OCI-LY3 (cell line): Measurements from ENCODE around the gene SLA2.
A peak's percentile ranks its signal among the peaks of the same experiment; 100 is the strongest.

Experiments
- H2AFZ ChIP-seq: fragments of 200-600, 300-600 bp; shearing (Covaris generic); 2 replicates; pipeline ENCODE4 v1.6.0; 2014; ENCODE audit warnings: antibody characterized with exemption, low read depth, low read length
- H3K27ac ChIP-seq: fragments of 200-600, 300-600 bp; sonication (generic); 2 replicates; pipeline ENCODE4 v1.5.1; 2014; ENCODE audit warnings: mild to moderate bottlenecking, low read length, moderate library complexity, mixed read lengths
- H3K27me3 ChIP-seq: fragments of 200-600, 300-600 bp; sonication (generic); 2 replicates; pipeline ENCODE4 v1.6.1; 2014; ENCODE audit warnings: low read depth, low read length, mixed read lengths
- H3K36me3 ChIP-seq: fragments of 200-600, 300-600 bp; sonication (generic); replicated peaks from 2 replicates; pipeline ENCODE3; 2014; ENCODE audit warnings: low read depth, low read length, mixed read lengths
- H3K4me1 ChIP-seq: fragments of 300-600, 200-600 bp; sonication (generic); 2 replicates; pipeline ENCODE4 v1.6.1; 2014; ENCODE audit warnings: low read length, mixed read lengths
- H3K4me2 ChIP-seq: fragments of 200-600, 300-600 bp; sonication (generic); 2 replicates; pipeline ENCODE4 v1.6.1; 2014; ENCODE audit warnings: low read length, mixed read lengths
- H3K4me3 ChIP-seq: fragments of 300-600, 200-600 bp; sonication (generic); 2 replicates; pipeline ENCODE4 v1.5.1; 2014; ENCODE audit warnings: antibody characterized with exemption, mild to moderate bottlenecking, low read length, moderate library complexity
- H3K79me2 ChIP-seq: fragments of 300-600, 200-600 bp; shearing (Covaris generic); 2 replicates; pipeline ENCODE4 v1.6.1; 2014; ENCODE audit warnings: mild to moderate bottlenecking, low read length, mixed read lengths
- H3K9ac ChIP-seq: fragments of 300-600, 200-600 bp; shearing (Covaris generic); 2 replicates; pipeline ENCODE4 v1.6.0; 2014; ENCODE audit warnings: mild to moderate bottlenecking, low read length, moderate library complexity
- H3K9me3 ChIP-seq: fragments of 200-600, 300-600 bp; shearing (Covaris generic); 2 replicates; pipeline ENCODE4 v1.6.1; 2014; ENCODE audit warnings: low read length, mixed read lengths; ENCODE audit not compliant: insufficient read depth
- H4K20me1 ChIP-seq: fragments of 200-600, 300-600 bp; sonication (generic); 2 replicates; pipeline ENCODE4 v1.6.1; 2016; ENCODE audit warnings: low read length, mixed read lengths; ENCODE audit not compliant: insufficient read depth
- EZH2phosphoT487 ChIP-seq: fragments of 200-600 bp; shearing (Covaris generic); IDR thresholded peaks from 2 replicates; pipeline ENCODE4 v1.6.1; 2018; ENCODE audit warnings: antibody characterized with exemption, mixed run types, low read depth
- TF ChIP-seq, protein P1 (sequence below): fragments of 200-600, 300-600 bp; sonication (generic); IDR thresholded peaks from 2 replicates; pipeline ENCODE4 v1.5.1; 2014; ENCODE audit warnings: antibody characterized with exemption, low read length, low read depth

Gene SLA2

DNA sequence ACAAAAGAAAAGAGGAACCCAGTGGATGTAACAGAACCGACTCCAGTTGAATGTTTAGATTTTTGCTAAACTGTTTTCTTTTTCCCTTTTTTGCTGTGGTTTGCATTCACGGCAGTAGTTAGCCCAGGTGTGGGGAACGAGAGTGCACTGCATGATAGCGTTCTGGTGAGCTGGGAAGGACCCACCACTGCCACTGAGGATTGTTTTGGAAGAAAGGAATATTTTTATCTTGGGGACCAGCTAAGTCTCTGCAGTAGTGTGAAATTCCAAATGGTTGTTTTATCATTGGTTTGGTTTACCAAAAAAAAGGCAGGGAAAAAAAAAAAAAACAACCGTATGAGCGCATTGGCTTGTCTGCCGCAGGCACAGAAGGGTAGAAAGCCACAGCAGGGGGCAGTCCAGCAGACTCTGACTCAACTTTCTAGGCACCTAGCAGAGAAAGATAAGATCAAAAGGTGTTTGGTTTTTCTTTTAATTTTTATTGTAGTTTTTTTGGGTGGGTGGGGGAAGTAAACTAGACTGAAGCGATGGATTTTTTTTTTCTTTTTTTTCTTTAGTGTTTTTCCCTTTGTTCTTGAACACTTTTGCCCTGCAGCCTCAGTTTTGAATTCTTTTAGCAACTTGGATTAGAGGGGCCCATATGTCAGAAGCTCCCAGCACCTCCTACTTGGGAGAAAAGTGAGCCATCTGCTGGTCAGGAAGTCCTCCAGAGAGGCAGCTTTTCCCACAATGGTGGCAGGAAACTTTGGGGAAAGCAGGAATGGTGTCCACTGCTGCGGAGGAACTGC lies 53.9 kb downstream of the SLA2 start:
- no peak overlapping the region for H3K4me2 ChIP-seq
- no peak overlapping the region for H3K4me3 ChIP-seq
- peaks cover 41% of the 10 kb centered on the region for H3K79me2 ChIP-seq
- H3K9me3 ChIP-seq = no peaks in the 10 kb centered on the region
- H3K27ac ChIP-seq = peak overlapping the region; percentile 98
- no peak overlapping the region for H3K9ac ChIP-seq
- no peak for TF ChIP-seq EZH2phosphoT487
- TF ChIP-seq, protein P1, sequence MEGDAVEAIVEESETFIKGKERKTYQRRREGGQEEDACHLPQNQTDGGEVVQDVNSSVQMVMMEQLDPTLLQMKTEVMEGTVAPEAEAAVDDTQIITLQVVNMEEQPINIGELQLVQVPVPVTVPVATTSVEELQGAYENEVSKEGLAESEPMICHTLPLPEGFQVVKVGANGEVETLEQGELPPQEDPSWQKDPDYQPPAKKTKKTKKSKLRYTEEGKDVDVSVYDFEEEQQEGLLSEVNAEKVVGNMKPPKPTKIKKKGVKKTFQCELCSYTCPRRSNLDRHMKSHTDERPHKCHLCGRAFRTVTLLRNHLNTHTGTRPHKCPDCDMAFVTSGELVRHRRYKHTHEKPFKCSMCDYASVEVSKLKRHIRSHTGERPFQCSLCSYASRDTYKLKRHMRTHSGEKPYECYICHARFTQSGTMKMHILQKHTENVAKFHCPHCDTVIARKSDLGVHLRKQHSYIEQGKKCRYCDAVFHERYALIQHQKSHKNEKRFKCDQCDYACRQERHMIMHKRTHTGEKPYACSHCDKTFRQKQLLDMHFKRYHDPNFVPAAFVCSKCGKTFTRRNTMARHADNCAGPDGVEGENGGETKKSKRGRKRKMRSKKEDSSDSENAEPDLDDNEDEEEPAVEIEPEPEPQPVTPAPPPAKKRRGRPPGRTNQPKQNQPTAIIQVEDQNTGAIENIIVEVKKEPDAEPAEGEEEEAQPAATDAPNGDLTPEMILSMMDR = peak; percentile 49
- no peak overlapping the region for H2AFZ ChIP-seq
- H3K27me3 ChIP-seq = no peaks in the 10 kb centered on the region
- H4K20me1 ChIP-seq = no peaks in the 10 kb centered on the region
- peaks cover 67% of the 10 kb centered on the region for H3K4me1 ChIP-seq
- peaks cover 42% of the 10 kb centered on the region for H3K36me3 ChIP-seq

DNA sequence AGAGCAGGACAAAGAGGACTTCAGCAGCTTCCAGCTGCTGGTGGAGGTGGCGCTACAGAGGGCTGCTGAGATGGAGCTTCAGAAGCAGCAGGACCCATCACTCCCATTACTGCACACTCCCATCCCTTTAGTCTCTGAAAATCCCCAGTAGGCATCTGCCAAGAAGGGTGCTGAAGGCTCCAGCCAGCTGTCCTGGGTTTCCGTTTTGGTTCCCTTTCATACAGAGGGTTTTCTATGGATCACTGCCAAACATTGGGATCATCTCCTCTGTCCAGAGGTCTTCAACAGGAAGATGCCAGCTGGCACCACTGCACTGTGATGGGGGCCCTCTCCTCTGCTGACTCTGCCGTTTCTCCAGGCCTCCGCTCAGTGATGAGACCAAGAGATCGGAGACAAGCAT lies 54.7 kb downstream of the SLA2 start:
- no peaks in the 10 kb centered on the region for H3K9me3 ChIP-seq
- peaks cover 43% of the 10 kb centered on the region for H3K79me2 ChIP-seq
- H4K20me1 ChIP-seq = no peaks in the 10 kb centered on the region
- TF ChIP-seq, protein P1 = no peak
- no peak for TF ChIP-seq EZH2phosphoT487
- H2AFZ ChIP-seq = no peak overlapping the region
- no peak overlapping the region for H3K4me3 ChIP-seq
- H3K4me1 ChIP-seq = peaks cover 67% of the 10 kb centered on the region
- no peaks in the 10 kb centered on the region for H3K27me3 ChIP-seq
- no peak overlapping the region for H3K9ac ChIP-seq
- no peak overlapping the region for H3K4me2 ChIP-seq
- H3K36me3 ChIP-seq = peaks cover 46% of the 10 kb centered on the region
- H3K27ac ChIP-seq = peak overlapping the region; percentile 98; the same call in 1 of the 2 replicates

DNA sequence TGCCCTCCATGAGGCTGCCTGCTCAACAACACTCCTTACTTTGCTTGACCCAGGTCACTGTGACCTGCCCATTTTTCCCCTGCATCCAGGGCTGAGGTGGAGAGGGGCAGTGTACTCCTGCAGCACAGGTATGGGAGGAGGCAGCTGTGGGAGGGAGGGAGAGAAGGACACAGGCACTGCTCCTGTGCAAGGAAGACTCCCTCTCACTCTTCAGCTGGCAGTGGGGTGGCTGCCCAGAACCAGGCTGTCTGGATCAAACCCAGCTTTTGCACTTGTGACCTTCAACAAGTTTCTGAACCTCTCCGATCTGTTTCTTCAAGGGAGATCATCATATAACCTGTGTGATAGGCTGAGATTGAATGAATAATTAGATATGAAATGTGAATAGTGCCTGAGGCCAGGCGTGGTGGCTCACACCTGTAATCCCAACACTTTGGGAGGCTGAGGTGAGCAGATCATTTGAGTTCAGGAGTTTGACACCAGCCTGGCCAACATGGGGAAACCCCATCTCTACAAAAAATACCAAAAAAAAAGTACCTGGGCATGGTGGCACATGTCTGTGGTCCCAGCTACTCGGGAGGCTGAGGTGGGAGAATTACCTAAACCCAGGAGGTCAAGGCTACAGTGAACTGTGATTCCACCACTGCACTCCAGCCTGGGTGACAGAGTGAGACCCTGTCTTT lies 58.5 kb downstream of the SLA2 start:
- Histone ChIP-seq H4K20me1 (no peaks in the 10 kb centered on the region), H3K9me3 (no peaks in the 10 kb centered on the region), H3K27ac (peak overlapping the region; percentile 23; the same call in 1 of the 2 replicates), H2AFZ (no peak overlapping the region), H3K79me2 (peaks cover 53% of the 10 kb centered on the region), H3K4me2 (no peak overlapping the region), H3K4me3 (no peak overlapping the region), H3K27me3 (no peaks in the 10 kb centered on the region), H3K4me1 (peaks cover 35% of the 10 kb centered on the region), H3K9ac (no peak overlapping the region), H3K36me3 (peaks cover 51% of the 10 kb centered on the region)
- TF ChIP-seq, protein P1 = no peak
- TF ChIP-seq EZH2phosphoT487 = no peak

DNA sequence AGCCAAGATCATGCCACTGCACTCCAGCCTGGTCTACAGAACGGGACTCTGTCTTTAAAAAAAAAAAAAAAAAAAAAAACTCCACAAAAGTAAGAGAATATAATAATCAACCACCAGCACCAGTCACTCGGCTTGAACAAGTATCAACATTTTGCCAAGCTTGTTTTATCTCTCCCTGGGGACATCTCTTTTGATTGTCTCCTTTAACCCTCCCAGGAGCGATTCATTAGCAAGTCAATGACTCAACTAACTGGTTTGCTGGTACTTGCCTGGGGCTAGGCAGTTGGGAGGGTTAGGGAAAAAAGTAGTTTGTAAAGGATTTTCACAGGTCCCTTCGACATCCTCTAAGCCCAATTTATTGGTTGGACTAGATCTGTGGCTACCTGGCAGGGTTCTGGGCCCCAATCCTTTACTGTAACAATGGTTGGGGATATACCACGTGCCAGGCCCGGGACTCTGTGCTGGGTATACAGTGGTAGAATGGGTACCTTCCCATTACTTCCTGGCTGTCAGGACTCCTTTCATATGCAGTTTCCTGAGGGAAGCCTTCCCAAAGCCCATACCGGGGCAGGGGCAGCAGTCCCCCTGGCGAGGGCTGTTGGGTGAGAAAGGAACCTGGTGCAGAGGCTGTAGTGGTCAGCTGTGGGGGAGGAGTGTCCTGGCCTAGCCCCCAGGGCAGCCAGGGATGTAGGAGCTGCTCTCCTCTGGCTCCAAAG lies 60.4 kb downstream of the SLA2 start:
- H3K9ac ChIP-seq = no peak overlapping the region
- H2AFZ ChIP-seq = no peak overlapping the region
- H3K79me2 ChIP-seq = peaks cover 44% of the 10 kb centered on the region
- no peak overlapping the region for H3K4me2 ChIP-seq
- peaks cover 21% of the 10 kb centered on the region for H3K4me1 ChIP-seq
- no peak overlapping the region for H3K4me3 ChIP-seq
- H3K36me3 ChIP-seq = peaks cover 48% of the 10 kb centered on the region
- no peaks in the 10 kb centered on the region for H4K20me1 ChIP-seq
- H3K9me3 ChIP-seq = no peaks in the 10 kb centered on the region
- H3K27me3 ChIP-seq = no peaks in the 10 kb centered on the region
- no peak for TF ChIP-seq EZH2phosphoT487
- TF ChIP-seq, protein P1 = no peak
- no peak overlapping the region for H3K27ac ChIP-seq
